GM12878 (cell line): ENCODE measurements around the gene MOG. TPM values are rescaled to one million over a fixed set of nuclear protein-coding genes. Genes with fewer than 3 reads are reported as not detected.

Experiments used
- CUX1 ChIP-seq: IDR thresholded peaks from 2 replicates; pipeline ENCODE4 v1.6.1; 2012; ENCODE audit warnings: improper control_type of control experiment, low read depth, low read length; ENCODE audit not compliant: insufficient replicate concordance
- DPF2 ChIP-seq: fragments of 450-650 bp; IDR thresholded peaks from 2 replicates; pipeline ENCODE4 v1.6.1; 2017; ENCODE audit warnings: mild to moderate bottlenecking
- ELK1 ChIP-seq: IDR thresholded peaks from 2 replicates; pipeline ENCODE4 v1.6.1; 2012; ENCODE audit warnings: low read depth, low read length, improper control_type of control experiment
- FOXM1 ChIP-seq: IDR thresholded peaks from 2 replicates; pipeline ENCODE4 v1.6.1; 2012; ENCODE audit warnings: low read depth, mild to moderate bottlenecking, inconsistent platforms, low read length, moderate library complexity
- NFYA ChIP-seq: IDR thresholded peaks from 2 replicates; pipeline ENCODE4 v1.6.1; 2011; ENCODE audit warnings: low read depth, mild to moderate bottlenecking, low read length, improper control_type of control experiment, borderline replicate concordance
- PAX5 ChIP-seq: IDR thresholded peaks from 2 replicates; pipeline ENCODE4 v1.6.1; 2011; ENCODE audit warnings: low read depth, low read length, borderline replicate concordance
- POU2F2 ChIP-seq: IDR thresholded peaks from 3 replicates; pipeline ENCODE4 v1.6.1; 2011; ENCODE audit warnings: low read depth, mild to moderate bottlenecking, low read length, borderline replicate concordance
- STAT1 ChIP-seq: fragments of 450-650 bp; conservative IDR thresholded peaks from 2 replicates; pipeline ENCODE4 v1.6.1; 2014; ENCODE audit warnings: antibody characterized with exemption, mild to moderate bottlenecking
- TBL1XR1 ChIP-seq: IDR thresholded peaks from 2 replicates; pipeline ENCODE4 v1.6.1; 2012; ENCODE audit warnings: low read depth, low read length, improper control_type of control experiment
- TCF7 ChIP-seq: IDR thresholded peaks from 2 replicates; pipeline ENCODE4 v1.6.1; 2014; ENCODE audit warnings: antibody characterized with exemption, borderline replicate concordance
- USF1 ChIP-seq: IDR thresholded peaks from 2 replicates; pipeline ENCODE4 v1.6.1; 2011; ENCODE audit warnings: borderline replicate concordance, low read depth, mild to moderate bottlenecking, moderate library complexity, mixed read lengths, low read length; ENCODE audit not compliant: insufficient read depth; ENCODE audit errors: extremely low read length
- polyA plus RNA-seq, 11 experiments: library from polyadenylated mRNA; depleted of rRNA in 4 of 11; unstranded in 6 of 11; stranded (reverse) in 5 of 11; fragments of >200 nt; fragmentation: Nextera tagmentation in 4 of 11; fragmentation: Illumina TruSeq in 1 of 11; extraction: Ambion mirVana in 4 of 11; extraction: Trizol in 1 of 11; gene quantifications; 1 replicate in 1 of 11; 2 replicates in 10 of 11; pipeline versions ENCODE4 v1.2.1 to v1.2.3, GENCODE V29; 2011 to 2016; ENCODE audit warnings: inconsistent platforms in 2 of 11, missing spikeins in 2 of 11, low read depth in 1 of 11
- total RNA-seq, 4 experiments: library from RNA; depleted of rRNA in 3 of 4; stranded (reverse); fragments of >200 nt in 3 of 4; fragmentation: Illumina TruSeq in 1 of 4; extraction: Trizol in 1 of 4; gene quantifications; 2 replicates each; pipeline versions ENCODE4 v1.2.1 to v1.2.3, GENCODE V29; 2013 to 2021

MOG gene
- total and polyA plus RNA-seq, 10 of the 15 experiments (the other 5 are each of a cell fraction or from before 2014, with no cell fraction given), result not detected

- TF ChIP-seq CUX1, result no peak
- TF ChIP-seq NFYA, result no peak
- TF ChIP-seq FOXM1, result no peak
- no peak for TF ChIP-seq TBL1XR1
- no peak for TF ChIP-seq PAX5
- no peak for TF ChIP-seq TCF7
- no peak for TF ChIP-seq DPF2
- TF ChIP-seq USF1, result no peak
- TF ChIP-seq STAT1, result no peak
- no peak for TF ChIP-seq ELK1
- TF ChIP-seq POU2F2, result no peak
Observed at GRCh38 chr6:29678114-29678513, 21.2 kb downstream of the MOG start (continued).
